Stimulated activated CD8-positive, alpha-beta memory T cell treated with anti-CD3 and anti-CD28 coated beads, Interleukin-15, amount 100 ng/mL, for 4 hours (primary cell): ENCODE data around the gene ADD3.
A peak's percentile ranks its signal among the peaks of the same experiment; 100 is the strongest.

ENCODE experiments used
- DNase-seq, 2 donors: peaks; one replicate each; pipeline ENCODE4 v3.0.0-alpha.2; 2020; ENCODE audit warnings: low read depth in 2 of 2

Gene ADD3, protein sequence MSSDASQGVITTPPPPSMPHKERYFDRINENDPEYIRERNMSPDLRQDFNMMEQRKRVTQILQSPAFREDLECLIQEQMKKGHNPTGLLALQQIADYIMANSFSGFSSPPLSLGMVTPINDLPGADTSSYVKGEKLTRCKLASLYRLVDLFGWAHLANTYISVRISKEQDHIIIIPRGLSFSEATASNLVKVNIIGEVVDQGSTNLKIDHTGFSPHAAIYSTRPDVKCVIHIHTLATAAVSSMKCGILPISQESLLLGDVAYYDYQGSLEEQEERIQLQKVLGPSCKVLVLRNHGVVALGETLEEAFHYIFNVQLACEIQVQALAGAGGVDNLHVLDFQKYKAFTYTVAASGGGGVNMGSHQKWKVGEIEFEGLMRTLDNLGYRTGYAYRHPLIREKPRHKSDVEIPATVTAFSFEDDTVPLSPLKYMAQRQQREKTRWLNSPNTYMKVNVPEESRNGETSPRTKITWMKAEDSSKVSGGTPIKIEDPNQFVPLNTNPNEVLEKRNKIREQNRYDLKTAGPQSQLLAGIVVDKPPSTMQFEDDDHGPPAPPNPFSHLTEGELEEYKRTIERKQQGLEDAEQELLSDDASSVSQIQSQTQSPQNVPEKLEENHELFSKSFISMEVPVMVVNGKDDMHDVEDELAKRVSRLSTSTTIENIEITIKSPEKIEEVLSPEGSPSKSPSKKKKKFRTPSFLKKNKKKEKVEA

DNA sequence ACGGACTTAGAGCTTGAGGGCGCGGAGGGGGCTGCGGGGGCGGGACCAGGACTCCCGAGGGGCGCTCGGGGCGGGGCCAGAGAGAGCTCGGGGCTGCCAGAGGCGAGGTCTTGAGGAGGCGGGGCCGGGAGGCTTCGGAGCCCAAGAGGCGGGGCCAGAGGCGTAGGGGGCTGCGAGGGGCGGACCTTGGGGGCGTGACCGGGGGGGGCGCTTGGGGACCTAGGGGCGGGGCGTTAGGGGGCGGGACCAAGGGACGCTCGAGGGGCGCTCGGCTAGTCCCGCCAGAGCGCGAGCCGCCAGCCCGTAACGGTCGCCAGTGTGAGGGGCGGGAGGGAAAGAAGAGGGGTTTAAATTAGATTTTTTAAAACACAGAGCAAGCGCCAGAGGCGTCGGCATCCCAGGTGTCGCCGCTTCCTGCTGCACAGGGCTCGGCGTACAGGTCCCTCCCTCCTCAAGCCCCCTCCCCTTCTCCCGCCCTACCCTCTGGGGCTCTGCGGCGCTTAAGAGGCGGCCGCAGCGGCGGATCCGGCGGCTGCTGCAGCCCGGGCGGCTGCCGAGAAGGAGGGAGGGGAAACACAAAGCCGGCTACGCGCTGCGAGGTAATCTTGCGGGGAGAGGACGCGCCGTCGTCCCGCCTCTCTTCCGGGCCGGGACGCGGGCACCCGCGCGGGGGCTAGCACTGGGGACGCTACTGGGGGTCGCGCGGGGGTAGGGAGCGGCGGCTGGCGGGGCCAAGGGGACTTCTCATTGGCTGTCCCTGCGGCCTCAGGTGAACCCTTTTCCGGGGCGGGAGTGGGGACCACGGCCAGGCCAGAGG lies at the start of gene ADD3:
Gene ADD3, plus strand, starts transcription at position 284 of the 817 bp plus-strand sequence. CDS start 92,670 bp downstream, outside the sequence.
- DNase-seq, result peak; percentile 85 to 87

DNA sequence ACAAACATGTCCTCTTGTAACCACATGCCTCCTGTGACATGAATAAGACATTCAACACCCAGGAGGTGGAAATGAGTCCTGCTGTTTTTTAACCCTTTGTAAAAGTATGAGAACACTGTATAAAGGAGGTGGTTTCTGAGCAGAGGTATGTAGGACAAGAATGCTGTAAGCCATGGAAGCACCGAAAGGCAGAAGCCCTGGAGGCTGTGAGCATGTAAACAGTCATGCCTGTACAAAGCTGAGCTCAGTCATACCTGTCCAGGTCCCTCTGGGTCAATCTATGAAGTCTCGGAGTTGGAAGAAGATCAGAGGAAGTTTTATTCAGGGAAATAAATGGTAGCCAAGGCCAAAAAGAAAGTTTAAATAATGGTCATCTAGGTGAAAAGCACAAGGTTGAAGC lies 49.7 kb upstream of the ADD3 start:
- DNase-seq, result no peak

DNA sequence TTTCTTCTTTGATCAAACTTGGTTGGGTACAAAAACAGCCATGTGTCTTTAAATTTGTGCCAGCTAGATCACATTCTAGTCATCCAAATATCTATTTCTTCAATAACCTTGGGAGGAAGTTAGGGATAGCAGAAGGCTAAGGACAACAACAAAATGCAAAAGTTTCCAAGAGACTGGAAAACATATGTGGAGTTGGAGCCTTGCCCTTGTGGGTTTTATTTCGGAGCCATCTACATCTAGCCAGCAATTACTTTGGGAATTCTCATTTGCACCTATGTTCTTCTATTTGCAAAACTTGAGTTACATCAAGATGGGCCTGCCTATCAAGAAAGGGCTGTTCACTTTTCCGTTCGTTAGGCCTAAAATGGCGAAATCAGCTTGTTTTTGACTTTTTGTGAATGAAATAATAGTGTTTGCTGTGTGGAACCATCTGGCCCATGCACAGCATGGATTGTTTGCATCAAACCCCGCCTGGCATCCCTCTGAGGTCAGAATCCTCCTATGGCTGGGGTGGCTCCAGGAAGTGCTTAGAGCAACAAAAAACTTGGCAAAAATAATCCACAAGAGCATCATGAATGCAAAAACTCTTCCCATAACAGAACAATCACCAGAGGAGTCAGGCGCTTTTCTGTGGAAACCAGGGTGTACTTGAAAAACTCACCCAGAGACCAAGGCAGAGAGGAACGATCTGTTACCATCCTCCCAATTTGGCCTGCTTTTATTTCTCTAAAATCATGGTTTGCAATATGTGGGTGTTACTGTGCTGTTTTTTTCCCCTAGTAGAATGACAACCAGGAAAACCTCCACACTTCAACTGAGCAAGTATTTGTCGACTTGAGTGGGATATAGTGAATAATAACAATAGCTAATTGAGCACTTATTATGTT lies 48.3 kb upstream of the ADD3 start:
- no peak for DNase-seq

GRCh38 chr10:109960682-109961081 lies 47.1 kb upstream of the ADD3 start:
- DNase-seq, result no peak

GRCh38 chr10:109961174-109962001 lies 46.4 kb upstream of the ADD3 start:
- no peak for DNase-seq

- DNase-seq, result no peak
Observed at GRCh38 chr10:109962247-109962646, 45.5 kb upstream of the ADD3 start.

GRCh38 chr10:109963439-109963838 lies 44.3 kb upstream of the ADD3 start:
- no peak for DNase-seq

DNA sequence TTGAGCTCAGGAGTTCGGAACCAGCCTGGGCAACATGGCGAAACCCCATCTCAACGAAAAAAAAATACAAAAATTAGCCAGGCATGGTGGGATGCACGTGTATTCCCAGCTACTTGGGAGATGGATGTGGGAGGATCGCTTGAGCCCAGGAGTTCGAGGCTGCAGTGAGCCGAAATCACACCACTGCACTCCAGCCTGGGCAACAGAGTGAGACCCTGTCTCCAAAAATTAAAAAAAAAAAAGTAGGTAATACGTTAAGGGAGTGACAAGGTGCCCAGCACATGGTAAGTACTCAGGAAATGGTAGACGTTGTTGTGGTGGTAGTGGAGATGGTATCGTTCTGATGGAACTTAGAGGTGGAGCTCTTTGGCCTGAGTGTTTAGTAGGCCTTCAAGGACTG lies 43.5 kb upstream of the ADD3 start:
- DNase-seq, result no peak

DNA sequence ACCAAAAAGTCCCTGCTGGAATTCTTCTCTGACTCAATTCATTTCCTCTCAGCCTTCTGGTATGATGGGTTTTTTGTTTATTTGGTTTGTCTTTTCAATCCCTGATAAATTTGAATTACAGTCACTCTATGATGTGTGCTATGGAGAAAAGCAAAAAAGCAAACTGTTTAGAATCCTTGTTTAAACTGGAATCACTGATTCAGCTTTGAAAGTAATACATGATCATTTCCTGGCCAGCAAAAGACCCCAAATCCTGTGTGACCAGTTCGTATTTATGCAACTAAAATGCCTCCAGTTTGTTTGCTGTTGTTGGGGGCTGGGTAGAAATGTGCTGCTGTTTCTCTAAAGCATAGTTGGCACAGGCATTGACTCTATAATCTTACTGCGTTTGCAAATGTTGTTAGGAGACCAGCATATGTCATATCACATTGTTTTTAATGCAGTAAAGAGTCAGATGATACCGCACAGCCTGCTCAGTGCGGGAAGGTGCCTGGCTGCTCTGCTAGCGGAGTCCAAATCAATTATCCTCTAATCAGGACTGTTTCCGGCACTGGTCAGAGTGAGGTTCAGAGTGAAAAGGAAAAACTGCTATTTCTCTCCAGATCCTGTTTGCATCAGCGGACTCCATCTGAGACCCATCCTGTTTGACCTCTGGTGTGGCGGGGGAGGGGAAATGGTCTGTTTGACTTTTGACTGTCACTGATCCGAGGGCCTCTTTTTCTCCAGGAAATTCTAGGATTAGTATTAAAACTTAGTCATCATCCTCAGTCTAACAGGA lies 40.6 kb upstream of the ADD3 start:
- no peak for DNase-seq

DNA sequence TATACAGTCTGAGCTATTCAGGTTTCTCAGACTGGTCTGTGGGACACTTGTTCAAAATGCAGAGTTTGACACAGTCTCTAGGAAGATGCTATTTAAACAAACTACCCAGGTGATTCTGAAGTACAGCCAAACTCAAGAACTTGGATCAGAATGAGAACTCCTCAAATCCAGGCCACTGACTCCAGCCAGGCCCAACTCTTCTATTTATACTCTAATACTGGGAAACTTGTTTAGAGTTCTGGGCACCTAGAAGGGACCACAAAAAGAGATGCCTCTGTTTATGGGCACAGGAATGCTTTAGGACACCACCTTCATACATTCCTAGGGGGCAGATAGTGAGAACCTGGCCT lies 40.1 kb upstream of the ADD3 start:
- no peak for DNase-seq

GRCh38 chr10:109968953-109969759 lies 38.6 kb upstream of the ADD3 start:
- no peak for DNase-seq

DNA sequence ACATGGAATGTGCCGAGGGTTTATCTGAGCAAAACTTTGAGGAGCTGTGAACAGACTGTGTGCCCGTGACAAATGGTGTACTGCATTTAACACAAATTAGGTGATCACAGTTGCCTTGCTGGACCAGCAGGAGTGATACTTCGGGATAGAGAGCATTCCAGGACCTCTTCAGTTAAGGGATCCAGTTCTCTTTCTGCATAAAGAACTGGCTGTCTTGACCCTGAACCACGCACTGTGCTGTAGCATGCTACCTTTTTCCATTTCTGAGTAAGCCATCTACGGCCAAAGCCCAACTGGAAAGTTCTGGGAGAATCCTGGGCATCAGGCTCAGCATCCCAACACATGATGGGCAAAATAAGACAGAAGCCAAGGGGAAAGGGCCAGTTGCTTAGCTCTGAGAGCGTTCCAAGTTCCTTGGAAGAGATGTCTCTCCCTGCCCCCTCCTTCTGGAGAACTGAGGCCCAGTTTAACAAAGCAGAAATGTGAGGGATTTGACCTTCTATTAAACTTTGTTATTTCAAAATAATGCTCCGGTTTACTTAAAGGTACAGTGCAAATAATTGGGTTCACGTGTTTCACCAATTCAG lies 37.9 kb upstream of the ADD3 start:
- DNase-seq, result no peak

GRCh38 chr10:109971634-109972033 lies 36.1 kb upstream of the ADD3 start:
- no peak for DNase-seq

GRCh38 chr10:109972372-109973001 lies 35.3 kb upstream of the ADD3 start:
- no peak for DNase-seq

DNA sequence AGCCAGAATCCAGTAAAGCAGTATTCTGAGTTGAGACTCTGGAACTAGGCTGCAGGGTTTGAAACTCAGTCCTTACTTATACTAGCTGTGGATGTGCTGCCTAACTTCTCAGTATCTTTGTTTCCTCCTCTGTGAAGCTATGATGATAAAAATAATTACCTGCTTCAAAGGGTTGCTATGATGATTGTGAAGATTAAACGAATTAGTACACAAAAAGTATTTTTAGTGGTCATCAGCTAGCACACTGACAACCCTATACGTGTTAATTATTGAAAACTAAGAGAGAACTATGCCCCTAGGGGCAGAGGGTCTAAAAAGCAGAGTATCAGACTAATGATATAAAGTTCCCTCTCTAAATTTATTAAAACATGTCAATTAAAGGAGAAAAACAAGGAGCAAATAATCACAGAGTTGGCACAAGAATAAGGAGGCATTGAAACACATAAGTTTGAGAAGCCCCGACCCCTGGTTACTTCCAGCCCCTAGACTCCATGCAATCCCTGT lies 34.4 kb upstream of the ADD3 start:
- no peak for DNase-seq

- no peak for DNase-seq
Observed at GRCh38 chr10:109974504-109975191, 33.1 kb upstream of the ADD3 start.
